ENCODE data around the gene LYRM4.

LYRM4 gene

DNA sequence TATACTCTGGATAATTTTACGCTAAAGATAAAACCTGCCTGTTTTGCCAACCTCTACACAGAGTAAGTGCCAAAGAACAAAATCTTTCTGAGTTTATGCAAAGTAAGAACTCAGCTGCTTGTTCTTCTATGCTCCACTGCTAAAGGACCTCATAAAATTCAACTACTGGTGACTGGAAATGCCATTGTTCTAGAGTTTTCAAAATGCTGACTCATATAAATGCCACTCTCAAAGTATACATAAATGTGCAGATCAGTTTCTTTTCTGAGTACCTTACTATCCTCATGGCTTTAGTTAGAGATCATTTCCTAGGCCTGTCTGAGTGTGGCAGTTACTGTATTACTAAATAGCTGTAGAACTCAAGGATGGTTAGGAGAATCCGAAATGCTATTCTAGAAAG is 45.6 kb downstream of the LYRM4 start:
- Histone ChIP-seq H3K4ac (ENCODE audit: low read depth in 1 of 2, low read length in 2 of 2) (no peak overlapping the region), H3K9ac (ENCODE audit: low read length) (no peak overlapping the region), H3K4me3 (ENCODE audit: insufficient read depth in 1 of 2, low read depth in 1 of 2, low read length in 2 of 2) (no peak overlapping the region), H3K14ac (ENCODE audit: low read length in 2 of 2) (no peak overlapping the region), H3K27me3 (ENCODE audit: control insufficient read depth in 1 of 2, insufficient read depth in 1 of 2, low read length in 2 of 2) (no peaks in the 10 kb centered on the region), H3K4me2 (ENCODE audit: low read length, poor library complexity, severe bottlenecking) (no peak overlapping the region), H2AFZ (ENCODE audit: low read depth, low read length) (no peak overlapping the region), H3K27ac (ENCODE audit: low read length, poor library complexity, severe bottlenecking) (peak overlapping the region; percentile 51), H2BK15ac (ENCODE audit: low read depth, poor library complexity, severe bottlenecking) (no peak overlapping the region), H2BK120ac (ENCODE audit: low read depth, low read length) (no peak overlapping the region), H3K23ac (ENCODE audit: low read length in 2 of 2) (no peak overlapping the region), H3K36me3 (ENCODE audit: control insufficient read depth in 1 of 2, insufficient read depth in 2 of 2, low read depth in 1 of 2, low read length in 2 of 2) (peaks cover 5 to 28% of the 10 kb centered on the region in 2 experiments), H3K18ac (ENCODE audit: low read depth in 1 of 2, low read length in 2 of 2) (no peak overlapping the region), H3K79me1 (replicated peaks; ENCODE audit: low read length, poor library complexity, severe bottlenecking) (peaks cover 16% of the 10 kb centered on the region), H3K9me3 (ENCODE audit: control insufficient read depth, low read length) (no peaks in the 10 kb centered on the region), H2BK5ac (ENCODE audit: low read depth, low read length, poor library complexity, severe bottlenecking) (no peak overlapping the region), H2AK5ac (ENCODE audit: low read length, severe bottlenecking) (no peak overlapping the region), H2BK12ac (ENCODE audit: low read length in 2 of 2) (no peak overlapping the region), H3K4me1 (ENCODE audit: control insufficient read depth, insufficient read depth, low read depth, low read length) (peaks cover 11% of the 10 kb centered on the region), H4K8ac (ENCODE audit: low read length) (no peak overlapping the region), H4K91ac (ENCODE audit: low read length) (no peak overlapping the region)
- peak; percentile 32 for DNase-seq
- 82% methylated on average over 1 of the region's 2 CpGs for WGBS

DNA sequence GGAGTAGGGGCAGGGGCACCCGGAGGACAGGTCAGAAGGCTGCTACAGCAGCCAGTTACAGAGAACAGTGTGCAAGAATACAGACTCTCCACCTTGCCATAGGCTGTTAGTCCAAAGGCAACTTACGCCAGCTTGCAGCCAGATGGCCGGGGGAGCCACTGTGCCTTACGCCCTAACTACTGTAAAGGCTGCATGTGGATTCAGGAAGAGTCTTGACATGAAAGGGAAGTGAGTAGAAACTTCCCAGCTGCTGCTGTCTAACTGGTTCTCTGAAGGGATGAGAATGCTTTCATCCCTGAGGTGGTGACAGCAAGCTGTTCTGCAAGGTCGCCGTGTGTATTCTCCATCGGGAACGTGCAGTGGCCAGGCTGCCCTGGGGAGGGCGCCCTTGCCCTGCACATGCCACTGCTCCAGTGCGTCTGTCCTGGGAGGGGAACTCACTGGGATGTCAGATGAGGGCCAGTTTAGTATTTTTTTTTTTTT is 46.1 kb downstream of the LYRM4 start:
- 41% methylated on average over 9 of the region's 10 CpGs for WGBS
- H2AK5ac ChIP-seq (ENCODE audit: low read length, severe bottlenecking), result no peak overlapping the region

DNA sequence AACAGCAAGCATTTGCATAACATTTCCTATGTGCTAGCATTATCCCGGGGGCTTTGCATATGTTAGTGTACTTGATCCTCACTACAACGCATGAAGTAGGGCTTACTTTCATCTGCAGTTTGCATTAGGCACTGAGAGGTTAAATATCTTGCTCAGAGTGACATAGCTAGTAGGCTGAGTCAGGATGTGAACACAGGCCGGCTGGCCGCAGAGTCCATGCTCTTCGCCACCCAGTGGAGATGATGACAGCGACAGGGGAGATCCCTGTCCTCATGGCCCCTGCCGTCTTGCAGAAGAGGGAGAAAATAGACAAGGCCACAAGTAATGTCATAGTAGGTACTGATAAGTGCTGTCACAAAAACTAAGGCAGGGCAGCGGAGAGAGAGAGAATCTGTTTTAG is 46.9 kb downstream of the LYRM4 start:
- H3K36me3 ChIP-seq (ENCODE audit: control insufficient read depth in 1 of 2, insufficient read depth in 2 of 2, low read depth in 1 of 2, low read length in 2 of 2), result peaks cover 5 to 28% of the 10 kb centered on the region in 2 experiments
- H2BK120ac ChIP-seq (ENCODE audit: low read depth, low read length), result no peak overlapping the region
- H3K18ac ChIP-seq (ENCODE audit: low read depth in 1 of 2, low read length in 2 of 2), result no peak overlapping the region
- no peak overlapping the region for H3K23ac ChIP-seq (ENCODE audit: low read length in 2 of 2)
- no peak overlapping the region for H4K8ac ChIP-seq (ENCODE audit: low read length)
- 52% methylated on average over 8 of the region's 8 CpGs for WGBS
- no peak overlapping the region for H3K4ac ChIP-seq (ENCODE audit: low read depth in 1 of 2, low read length in 2 of 2)
- H3K9me3 ChIP-seq (ENCODE audit: control insufficient read depth, low read length), result no peaks in the 10 kb centered on the region
- no peak overlapping the region for H3K14ac ChIP-seq (ENCODE audit: low read length in 2 of 2)
- no peak overlapping the region for H2BK15ac ChIP-seq (ENCODE audit: low read depth, poor library complexity, severe bottlenecking)
- H4K91ac ChIP-seq (ENCODE audit: low read length), result no peak overlapping the region
- no peak overlapping the region for H3K9ac ChIP-seq (ENCODE audit: low read length)
- H2AK5ac ChIP-seq (ENCODE audit: low read length, severe bottlenecking), result no peak overlapping the region
- H3K27me3 ChIP-seq (ENCODE audit: control insufficient read depth in 1 of 2, insufficient read depth in 1 of 2, low read length in 2 of 2), result no peaks in the 10 kb centered on the region
- H3K79me1 ChIP-seq (replicated peaks; ENCODE audit: low read length, poor library complexity, severe bottlenecking), result peaks cover 16% of the 10 kb centered on the region
- no peak overlapping the region for H3K4me2 ChIP-seq (ENCODE audit: low read length, poor library complexity, severe bottlenecking)
- H3K4me1 ChIP-seq (ENCODE audit: control insufficient read depth, insufficient read depth, low read depth, low read length), result peaks cover 11% of the 10 kb centered on the region
- no peak overlapping the region for H3K4me3 ChIP-seq (ENCODE audit: insufficient read depth in 1 of 2, low read depth in 1 of 2, low read length in 2 of 2)
- H3K27ac ChIP-seq (ENCODE audit: low read length, poor library complexity, severe bottlenecking), result no peak overlapping the region
- no peak overlapping the region for H2BK5ac ChIP-seq (ENCODE audit: low read depth, low read length, poor library complexity, severe bottlenecking)
- no peak overlapping the region for H2BK12ac ChIP-seq (ENCODE audit: low read length in 2 of 2)
- no peak overlapping the region for H2AFZ ChIP-seq (ENCODE audit: low read depth, low read length)
- DNase-seq, result peak; percentile 79

More for the DNA sequence above, 46.1 kb downstream of the LYRM4 start:
- Histone ChIP-seq H2BK120ac (ENCODE audit: low read depth, low read length) (no peak overlapping the region), H3K23ac (ENCODE audit: low read length in 2 of 2) (no peak overlapping the region), H3K27me3 (ENCODE audit: control insufficient read depth in 1 of 2, insufficient read depth in 1 of 2, low read length in 2 of 2) (no peaks in the 10 kb centered on the region), H3K4ac (ENCODE audit: low read depth in 1 of 2, low read length in 2 of 2) (no peak overlapping the region), H4K8ac (ENCODE audit: low read length) (no peak overlapping the region), H2AFZ (ENCODE audit: low read depth, low read length) (no peak overlapping the region), H2BK12ac (ENCODE audit: low read length in 2 of 2) (no peak overlapping the region), H3K27ac (ENCODE audit: low read length, poor library complexity, severe bottlenecking) (no peak overlapping the region), H3K9me3 (ENCODE audit: control insufficient read depth, low read length) (no peaks in the 10 kb centered on the region), H2BK15ac (ENCODE audit: low read depth, poor library complexity, severe bottlenecking) (no peak overlapping the region), H4K91ac (ENCODE audit: low read length) (no peak overlapping the region), H3K4me1 (ENCODE audit: control insufficient read depth, insufficient read depth, low read depth, low read length) (peaks cover 11% of the 10 kb centered on the region), H3K14ac (ENCODE audit: low read length in 2 of 2) (peak overlapping the region in 1 of 2 experiments; percentile 11), H3K9ac (ENCODE audit: low read length) (no peak overlapping the region), H3K4me2 (ENCODE audit: low read length, poor library complexity, severe bottlenecking) (no peak overlapping the region), H3K79me1 (replicated peaks; ENCODE audit: low read length, poor library complexity, severe bottlenecking) (peaks cover 16% of the 10 kb centered on the region), H3K4me3 (ENCODE audit: insufficient read depth in 1 of 2, low read depth in 1 of 2, low read length in 2 of 2) (no peak overlapping the region), H3K18ac (ENCODE audit: low read depth in 1 of 2, low read length in 2 of 2) (peak overlapping the region in 1 of 2 experiments; percentile 0), H3K36me3 (ENCODE audit: control insufficient read depth in 1 of 2, insufficient read depth in 2 of 2, low read depth in 1 of 2, low read length in 2 of 2) (peaks cover 5 to 28% of the 10 kb centered on the region in 2 experiments), H2BK5ac (ENCODE audit: low read depth, low read length, poor library complexity, severe bottlenecking) (no peak overlapping the region)
- DNase-seq, result peak; percentile 79

DNA sequence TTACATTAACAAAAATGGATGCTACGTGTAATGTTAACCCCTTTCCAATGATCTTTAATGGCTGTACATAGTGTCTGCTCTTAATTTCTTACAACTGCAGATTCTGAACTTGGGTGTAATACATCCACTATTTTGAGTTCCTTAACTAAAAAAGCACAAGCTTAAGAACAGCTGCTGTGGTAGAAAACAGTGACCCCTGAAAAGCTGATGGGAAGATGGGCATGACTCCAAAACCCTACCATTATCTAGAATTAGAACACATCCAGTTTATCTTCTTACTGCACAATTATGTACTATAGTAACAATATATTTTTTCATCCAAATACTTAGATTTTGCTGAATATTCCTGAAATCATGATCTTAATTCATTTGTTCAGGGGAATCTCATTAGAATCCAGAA is 49.3 kb downstream of the LYRM4 start:
- Histone ChIP-seq H3K4me3 (ENCODE audit: insufficient read depth in 1 of 2, low read depth in 1 of 2, low read length in 2 of 2) (no peak overlapping the region), H2AFZ (ENCODE audit: low read depth, low read length) (no peak overlapping the region), H3K36me3 (ENCODE audit: control insufficient read depth in 1 of 2, insufficient read depth in 2 of 2, low read depth in 1 of 2, low read length in 2 of 2) (peaks cover 5 to 28% of the 10 kb centered on the region in 2 experiments), H3K9me3 (ENCODE audit: control insufficient read depth, low read length) (no peaks in the 10 kb centered on the region), H2BK120ac (ENCODE audit: low read depth, low read length) (no peak overlapping the region), H4K8ac (ENCODE audit: low read length) (no peak overlapping the region), H3K23ac (ENCODE audit: low read length in 2 of 2) (no peak overlapping the region), H2BK15ac (ENCODE audit: low read depth, poor library complexity, severe bottlenecking) (no peak overlapping the region), H3K18ac (ENCODE audit: low read depth in 1 of 2, low read length in 2 of 2) (no peak overlapping the region), H3K27me3 (ENCODE audit: control insufficient read depth in 1 of 2, insufficient read depth in 1 of 2, low read length in 2 of 2) (no peaks in the 10 kb centered on the region), H2BK5ac (ENCODE audit: low read depth, low read length, poor library complexity, severe bottlenecking) (no peak overlapping the region), H3K27ac (ENCODE audit: low read length, poor library complexity, severe bottlenecking) (no peak overlapping the region), H3K4ac (ENCODE audit: low read depth in 1 of 2, low read length in 2 of 2) (no peak overlapping the region), H3K9ac (ENCODE audit: low read length) (no peak overlapping the region), H2BK12ac (ENCODE audit: low read length in 2 of 2) (no peak overlapping the region), H3K14ac (ENCODE audit: low read length in 2 of 2) (no peak overlapping the region), H3K4me2 (ENCODE audit: low read length, poor library complexity, severe bottlenecking) (no peak overlapping the region), H3K79me1 (replicated peaks; ENCODE audit: low read length, poor library complexity, severe bottlenecking) (peaks cover 7% of the 10 kb centered on the region), H3K4me1 (ENCODE audit: control insufficient read depth, insufficient read depth, low read depth, low read length) (peaks cover 11% of the 10 kb centered on the region), H4K91ac (ENCODE audit: low read length) (no peak overlapping the region), H2AK5ac (ENCODE audit: low read length, severe bottlenecking) (no peak overlapping the region)
- WGBS, result 100% methylated on average over 1 of the region's 1 CpG
- DNase-seq, result no peak

Measured in mesenchymal stem cell (in vitro differentiated cells and primary cell).